Lower leg skin (tissue), 4 donors: Measurements from ENCODE around the gene BCS1L. TPM values are rescaled to one million over a fixed set of nuclear protein-coding genes. Genes with fewer than 3 reads are reported as not detected.

Experiments used
- DNase-seq, 2 donors: peaks; one replicate each; pipeline ENCODE4 v3.0.0-alpha.2; 2019; ENCODE audit warnings: low spot score in 2 of 2
- H3K4me3 ChIP-seq: fragments of 200-600 bp; sonication (generic); 2 replicates; pipeline ENCODE4 v1.5.1; 2017; ENCODE audit warnings: mild to moderate bottlenecking, low read depth; ENCODE audit not compliant: poor library complexity, severe bottlenecking
- POLR2A ChIP-seq, 2 donors: fragments of 450-650 bp; IDR thresholded peaks; one replicate each; pipeline ENCODE4 v1.6.1; 2016 to 2017; ENCODE audit warnings: antibody characterized with exemption in 2 of 2, mild to moderate bottlenecking in 1 of 2, moderate library complexity in 1 of 2
- WGBS, 2 donors: methylation state at CpG; one replicate each; pipeline ENCODE4 v1.1.5; 2018; 5-methylcytosine and 5-hydroxymethylcytosine counted together
- intact Hi-C: fragments of 100-400 bp; cut with DNase I; formaldehyde crosslinking; loops from one replicate; pipeline ENCODE4 v1.15.0; 2023; ENCODE audit warnings: low total_unique reads
- total RNA-seq, 4 donors: library from RNA; depleted of rRNA; stranded (reverse); fragments of >200 nt; gene quantifications; one replicate each; pipeline ENCODE4 v1.1.0, GENCODE V29; 2016
- TF ChIP-seq, protein P1 (sequence below), 3 donors: fragments of 450-650 bp; IDR thresholded peaks; one replicate each; pipeline ENCODE4 v1.5.1; 2016; ENCODE audit warnings: antibody characterized with exemption in 3 of 3, mild to moderate bottlenecking in 3 of 3, moderate library complexity in 2 of 3

The BCS1L gene
- total RNA-seq, 4 donors from 2014 or later = 19.1 to 45.0 (median 31.5) TPM

DNA sequence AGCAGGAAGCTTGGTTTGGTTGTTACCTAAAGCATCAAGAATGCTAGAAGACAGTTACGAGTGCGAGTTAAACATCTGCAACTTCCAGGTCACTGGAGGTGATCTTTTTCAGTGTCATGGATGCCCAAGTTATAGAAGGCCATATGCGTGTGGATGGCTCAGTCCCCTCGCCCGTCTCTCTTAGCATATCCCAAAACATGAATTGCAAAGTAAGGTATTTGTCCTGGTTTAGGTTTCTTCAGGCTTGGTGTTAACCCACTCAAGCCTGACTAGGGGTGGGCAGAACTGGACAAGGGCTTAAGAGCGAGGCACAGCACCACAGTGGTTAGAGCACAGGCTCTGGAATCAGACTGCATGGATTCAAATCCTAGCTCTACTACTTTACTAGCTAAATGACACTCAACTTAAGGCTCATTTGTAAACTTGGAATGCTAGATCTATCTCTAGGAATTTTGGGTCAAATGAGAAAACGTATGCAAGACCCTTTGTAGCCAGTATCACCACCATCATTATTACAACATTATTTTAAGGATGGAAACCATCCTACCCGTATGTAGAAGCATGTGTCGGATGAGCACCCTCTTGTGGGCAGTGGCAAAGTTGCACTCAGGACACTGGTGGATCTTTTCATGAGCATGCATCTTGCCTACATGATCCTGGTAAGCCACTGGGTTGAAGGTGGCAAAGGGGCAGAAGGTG, 11.2 kb upstream of the BCS1L start:
- DNase-seq = no peak
- 66 to 73% methylated on average over 9 of the region's 9 CpGs for WGBS, 2 donors
- no peak for TF ChIP-seq POLR2A (IDR thresholded peaks at IDR 0.05)
- TF ChIP-seq, protein P1, sequence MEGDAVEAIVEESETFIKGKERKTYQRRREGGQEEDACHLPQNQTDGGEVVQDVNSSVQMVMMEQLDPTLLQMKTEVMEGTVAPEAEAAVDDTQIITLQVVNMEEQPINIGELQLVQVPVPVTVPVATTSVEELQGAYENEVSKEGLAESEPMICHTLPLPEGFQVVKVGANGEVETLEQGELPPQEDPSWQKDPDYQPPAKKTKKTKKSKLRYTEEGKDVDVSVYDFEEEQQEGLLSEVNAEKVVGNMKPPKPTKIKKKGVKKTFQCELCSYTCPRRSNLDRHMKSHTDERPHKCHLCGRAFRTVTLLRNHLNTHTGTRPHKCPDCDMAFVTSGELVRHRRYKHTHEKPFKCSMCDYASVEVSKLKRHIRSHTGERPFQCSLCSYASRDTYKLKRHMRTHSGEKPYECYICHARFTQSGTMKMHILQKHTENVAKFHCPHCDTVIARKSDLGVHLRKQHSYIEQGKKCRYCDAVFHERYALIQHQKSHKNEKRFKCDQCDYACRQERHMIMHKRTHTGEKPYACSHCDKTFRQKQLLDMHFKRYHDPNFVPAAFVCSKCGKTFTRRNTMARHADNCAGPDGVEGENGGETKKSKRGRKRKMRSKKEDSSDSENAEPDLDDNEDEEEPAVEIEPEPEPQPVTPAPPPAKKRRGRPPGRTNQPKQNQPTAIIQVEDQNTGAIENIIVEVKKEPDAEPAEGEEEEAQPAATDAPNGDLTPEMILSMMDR (IDR thresholded peaks at IDR 0.05) = peak in 1 of 3 donors; percentile 73
- intact Hi-C loops = no loop called here
- H3K4me3 ChIP-seq = no peak overlapping the region

DNA sequence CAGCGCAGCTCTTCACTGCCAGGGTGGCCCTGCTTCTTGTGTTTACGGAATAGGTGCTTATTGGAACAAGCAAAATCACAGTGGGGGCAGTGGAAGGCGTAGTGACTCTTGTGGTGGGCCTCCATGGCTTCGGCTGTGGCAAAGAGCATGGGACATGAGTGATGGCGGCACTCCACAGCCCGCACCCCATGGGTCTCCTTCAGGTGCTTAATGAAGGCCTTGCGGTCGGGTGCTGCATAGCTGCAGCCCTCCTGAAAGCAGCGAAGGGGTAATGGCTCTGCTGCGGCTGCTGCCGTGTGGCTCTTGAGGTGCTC, 10.7 kb upstream of the BCS1L start:
- intact Hi-C loops = no loop called here
- no peak overlapping the region for H3K4me3 ChIP-seq
- 85 to 92% methylated on average over 11 of the region's 11 CpGs for WGBS, 2 donors
- DNase-seq = no peak
- TF ChIP-seq, protein P1 (IDR thresholded peaks at IDR 0.05) = no peak
- TF ChIP-seq POLR2A (IDR thresholded peaks at IDR 0.05) = no peak

DNA sequence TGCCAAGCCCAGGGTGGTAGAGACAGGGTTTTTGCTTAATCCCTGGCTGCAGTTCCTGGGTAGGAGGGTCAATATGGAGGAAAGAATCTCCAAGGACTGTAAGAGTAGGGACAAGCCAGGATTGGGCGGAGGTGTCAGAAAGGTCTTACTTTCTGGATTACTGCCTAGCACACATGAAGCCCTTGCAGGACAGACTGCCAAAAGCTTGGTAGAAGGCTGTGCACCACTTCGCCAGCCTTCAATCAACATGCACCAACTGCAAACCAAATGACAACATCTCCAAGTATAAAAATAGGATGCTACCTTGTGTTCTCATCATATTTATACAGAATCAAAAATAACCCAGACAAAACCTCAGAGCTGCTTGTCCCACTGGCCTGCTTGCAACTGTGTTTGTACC, 3.7 kb upstream of the BCS1L start:
- no peak overlapping the region for H3K4me3 ChIP-seq
- no peak for DNase-seq
- no peak for TF ChIP-seq POLR2A (IDR thresholded peaks at IDR 0.05)
- TF ChIP-seq, protein P1 (IDR thresholded peaks at IDR 0.05) = no peak
- whole genome bisulfite sequencing, 2 donors = 72 to 85% methylated on average over 2 of the region's 2 CpGs
- intact Hi-C loops = no loop called here

DNA sequence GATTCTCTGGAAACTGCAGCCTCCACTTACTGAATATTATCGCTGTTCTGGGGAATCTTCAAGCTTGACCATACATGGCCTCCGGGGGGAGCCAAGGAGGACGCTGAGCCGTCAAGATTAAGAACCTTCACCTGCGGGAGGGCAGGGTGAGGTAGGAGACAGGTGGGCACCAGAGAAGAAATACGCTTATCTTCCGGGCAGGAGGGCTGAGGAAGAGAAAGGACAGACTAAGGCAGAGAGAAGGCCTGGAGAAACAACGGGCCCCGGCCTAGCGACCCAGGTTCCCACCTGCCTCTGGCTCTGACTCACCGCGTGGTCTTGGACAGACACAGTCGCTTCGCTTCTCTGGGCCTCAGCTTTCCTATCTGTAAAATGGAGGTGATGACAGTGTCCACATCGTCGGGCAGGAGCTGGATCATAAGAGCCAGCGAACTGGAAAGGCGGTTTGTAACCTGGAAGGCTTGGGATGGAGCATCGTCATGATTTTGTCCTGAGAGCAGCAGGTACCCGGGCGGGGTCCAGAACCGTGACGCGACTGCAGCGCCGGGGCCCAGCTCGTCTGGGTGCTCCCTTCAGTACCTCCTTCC, 719 bp upstream of the BCS1L start:
- WGBS, 2 donors = 2% methylated on average over 26 to 27 of the region's 27 CpGs

DNA sequence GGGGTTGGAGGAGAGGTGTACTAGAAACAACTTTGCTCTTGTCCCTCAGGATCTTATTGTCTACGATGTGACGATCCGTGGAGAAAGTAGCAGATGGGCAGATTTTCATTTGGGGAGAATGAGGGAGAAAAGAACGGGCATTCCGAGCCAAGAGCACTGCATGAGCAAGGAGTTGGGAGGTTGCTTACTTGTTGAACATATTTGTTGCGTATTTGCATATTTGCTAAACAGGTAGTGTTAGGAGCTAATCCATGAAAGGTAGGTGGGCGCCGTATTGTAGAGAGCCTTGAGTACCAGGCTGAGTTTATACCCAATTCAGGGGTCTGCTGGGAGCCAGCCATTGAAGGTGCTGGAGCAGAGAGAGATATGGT, 490 bp downstream of the BCS1L start:
- 14 to 19% methylated on average over 8 of the region's 8 CpGs for WGBS, 2 donors
- DNase-seq = no peak

More for the DNA sequence above, 719 bp upstream of the BCS1L start:
- DNase-seq = no peak
- TF ChIP-seq POLR2A (IDR thresholded peaks at IDR 0.05) = no peak
- TF ChIP-seq, protein P1 (IDR thresholded peaks at IDR 0.05) = no peak
- intact Hi-C loops = no loop called here
- peak overlapping the region; percentile 58 for H3K4me3 ChIP-seq

More for the DNA sequence above, 490 bp downstream of the BCS1L start:
- no peak for TF ChIP-seq POLR2A (IDR thresholded peaks at IDR 0.05)
- TF ChIP-seq, protein P1 (IDR thresholded peaks at IDR 0.05) = no peak
- intact Hi-C loops = no loop called here
- H3K4me3 ChIP-seq = peak overlapping the region; percentile 58
